KG1 (cell line): ENCODE measurements around the gene SKP1.
"Not testable (repeated sequence)": the region's sequence is repeated elsewhere in the genome, so short reads cannot be mapped to it uniquely, and the experiment has no call there.

ENCODE experiments used
- DNase-seq: peaks from one replicate; lab custom pipeline; 2025; lab: John Stamatoyannopoulos, UW

Gene SKP1

GRCh38 chr5:134176511-134177368 lies at the start of gene SKP1:
SKP1 (minus strand) TSS chr5:134176950; CDS start chr5:134174022, 2,928 bp downstream.
- DNase-seq = peak; percentile 52

GRCh38 chr5:134225780-134226440 lies 49.2 kb upstream of the SKP1 start, which contains the start of gene PPP2CA:
PPP2CA (minus strand) TSS chr5:134226073; CDS start chr5:134225861, 212 bp downstream.
- DNase-seq = peak; percentile 80

GRCh38 chr5:134224888-134225779 lies 48.4 kb upstream of the SKP1 start:
- no peak for DNase-seq

- DNase-seq = no peak
Observed at GRCh38 chr5:134223406-134224248, 46.9 kb upstream of the SKP1 start.

- not testable (repeated sequence) for DNase-seq
Observed at GRCh38 chr5:134221690-134222089, 44.9 kb upstream of the SKP1 start.

- no peak for DNase-seq
Observed at GRCh38 chr5:134215757-134216156, 39.0 kb upstream of the SKP1 start.

- DNase-seq = not testable (repeated sequence)
Observed at GRCh38 chr5:134211263-134212031, 34.7 kb upstream of the SKP1 start.

GRCh38 chr5:134209477-134210245 lies 32.9 kb upstream of the SKP1 start:
- DNase-seq = no peak

GRCh38 chr5:134207696-134208095 lies 30.9 kb upstream of the SKP1 start:
- DNase-seq = no peak

- no peak for DNase-seq
Observed at GRCh38 chr5:134206627-134207160, 29.9 kb upstream of the SKP1 start.

- DNase-seq = no peak
Observed at GRCh38 chr5:134204575-134204974, 27.8 kb upstream of the SKP1 start.

- DNase-seq = no peak
Observed at GRCh38 chr5:134203630-134204029, 26.9 kb upstream of the SKP1 start.

GRCh38 chr5:134195666-134196065 lies 18.9 kb upstream of the SKP1 start:
- DNase-seq = no peak

- DNase-seq = no peak
Observed at GRCh38 chr5:134189031-134189430, 12.3 kb upstream of the SKP1 start.

- no peak for DNase-seq
Observed at GRCh38 chr5:134188092-134188491, 11.3 kb upstream of the SKP1 start.

- peak; percentile 2 for DNase-seq
Observed at GRCh38 chr5:134184155-134185135, 7.7 kb upstream of the SKP1 start.

- no peak for DNase-seq
Observed at GRCh38 chr5:134183481-134183880, 6.7 kb upstream of the SKP1 start.

- no peak for DNase-seq
Observed at GRCh38 chr5:134178096-134178419, 1.3 kb upstream of the SKP1 start.
